K562 (cell line): ENCODE data around the gene CCNY.

Source experiments
- SMARCC2 ChIP-seq: fragments of 450-650 bp; IDR thresholded peaks from 2 replicates; pipeline ENCODE4 v1.6.1; 2017; ENCODE audit warnings: antibody characterized with exemption, moderate library complexity, mild to moderate bottlenecking, low read depth
- ZFP1 ChIP-seq: fragments of 450-650 bp; formaldehyde crosslinking; IDR thresholded peaks from 2 replicates; pipeline ENCODE4 v1.4.0; 2020; ENCODE audit warnings: mild to moderate bottlenecking, mixed read lengths
- TF ChIP-seq, protein P1 (sequence below), 3 experiments: IDR thresholded peaks in 2 of 3; conservative IDR thresholded peaks in 1 of 3; 2 replicates each; pipeline ENCODE4 v1.5.1; 2011 to 2012; ENCODE audit warnings: low read length in 3 of 3, mild to moderate bottlenecking in 3 of 3, control low read depth in 2 of 3, improper control_type of control experiment in 1 of 3, inconsistent platforms in 1 of 3, low read depth in 1 of 3, mixed read lengths in 1 of 3, moderate library complexity in 1 of 3; ENCODE audit not compliant: insufficient read depth in 2 of 3
- TF ChIP-seq, protein P2 (sequence below), 2 experiments: IDR thresholded peaks; 2 replicates each; pipeline ENCODE4 v1.6.1; 2011; ENCODE audit warnings: borderline replicate concordance in 1 of 2, control low read depth in 1 of 2, low read depth in 1 of 2, low read length in 1 of 2, mild to moderate bottlenecking in 1 of 2, mixed read lengths in 1 of 2, moderate library complexity in 1 of 2; ENCODE audit not compliant: insufficient read depth in 1 of 2, insufficient read length in 1 of 2, poor library complexity in 1 of 2, severe bottlenecking in 1 of 2; ENCODE audit errors: extremely low read depth in 1 of 2

DNA sequence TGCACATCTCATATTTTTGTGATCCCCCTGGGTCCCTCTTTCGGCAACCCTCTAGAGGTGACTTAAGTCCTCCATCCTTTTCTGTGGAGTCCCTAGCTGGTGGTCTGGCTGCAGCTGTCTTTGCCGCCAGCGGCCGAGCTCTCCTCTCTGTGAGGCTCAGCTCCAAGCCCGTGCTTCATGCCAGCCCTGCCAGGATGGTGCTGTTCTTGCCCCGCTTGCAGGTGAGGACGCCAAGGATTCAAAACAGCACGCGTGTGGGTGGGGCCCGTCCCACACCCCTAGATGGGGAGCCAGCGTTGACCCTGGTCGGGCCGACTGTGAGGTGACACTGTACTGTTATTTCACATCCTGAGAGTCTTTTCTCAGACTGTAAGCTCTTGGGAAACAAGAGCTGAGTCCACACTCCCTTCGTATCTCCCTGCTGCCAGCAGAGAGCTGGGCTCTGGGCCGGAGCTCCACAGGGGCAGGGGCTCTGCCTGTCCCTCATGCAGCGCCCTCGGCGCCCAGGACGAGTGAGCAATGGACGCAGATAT is 232.2 kb downstream of the CCNY start:
- TF ChIP-seq ZFP1 (CRISPR knock-in tag) (no peak), SMARCC2 (no peak)
- TF ChIP-seq, protein P1, sequence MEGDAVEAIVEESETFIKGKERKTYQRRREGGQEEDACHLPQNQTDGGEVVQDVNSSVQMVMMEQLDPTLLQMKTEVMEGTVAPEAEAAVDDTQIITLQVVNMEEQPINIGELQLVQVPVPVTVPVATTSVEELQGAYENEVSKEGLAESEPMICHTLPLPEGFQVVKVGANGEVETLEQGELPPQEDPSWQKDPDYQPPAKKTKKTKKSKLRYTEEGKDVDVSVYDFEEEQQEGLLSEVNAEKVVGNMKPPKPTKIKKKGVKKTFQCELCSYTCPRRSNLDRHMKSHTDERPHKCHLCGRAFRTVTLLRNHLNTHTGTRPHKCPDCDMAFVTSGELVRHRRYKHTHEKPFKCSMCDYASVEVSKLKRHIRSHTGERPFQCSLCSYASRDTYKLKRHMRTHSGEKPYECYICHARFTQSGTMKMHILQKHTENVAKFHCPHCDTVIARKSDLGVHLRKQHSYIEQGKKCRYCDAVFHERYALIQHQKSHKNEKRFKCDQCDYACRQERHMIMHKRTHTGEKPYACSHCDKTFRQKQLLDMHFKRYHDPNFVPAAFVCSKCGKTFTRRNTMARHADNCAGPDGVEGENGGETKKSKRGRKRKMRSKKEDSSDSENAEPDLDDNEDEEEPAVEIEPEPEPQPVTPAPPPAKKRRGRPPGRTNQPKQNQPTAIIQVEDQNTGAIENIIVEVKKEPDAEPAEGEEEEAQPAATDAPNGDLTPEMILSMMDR (IDR thresholded peaks at IDR 0.05 in 2 of 3, conservative IDR thresholded peaks at IDR 0.05 in 1 of 3; ENCODE audit: insufficient read depth in 2 of 3, low read depth in 1 of 3, low read length in 3 of 3), result no peak
- TF ChIP-seq, protein P2, sequence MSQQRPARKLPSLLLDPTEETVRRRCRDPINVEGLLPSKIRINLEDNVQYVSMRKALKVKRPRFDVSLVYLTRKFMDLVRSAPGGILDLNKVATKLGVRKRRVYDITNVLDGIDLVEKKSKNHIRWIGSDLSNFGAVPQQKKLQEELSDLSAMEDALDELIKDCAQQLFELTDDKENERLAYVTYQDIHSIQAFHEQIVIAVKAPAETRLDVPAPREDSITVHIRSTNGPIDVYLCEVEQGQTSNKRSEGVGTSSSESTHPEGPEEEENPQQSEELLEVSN (IDR thresholded peaks at IDR 0.05; ENCODE audit: borderline replicate concordance in 1 of 2, extremely low read depth in 1 of 2, insufficient read depth in 1 of 2, insufficient read length in 1 of 2, low read depth in 1 of 2, low read length in 1 of 2, poor library complexity in 1 of 2, severe bottlenecking in 1 of 2), result no peak
